Sigmoid colon (tissue), 7 donors: ENCODE measurements around the gene TUBGCP6. TPM values are rescaled to one million over a fixed set of nuclear protein-coding genes. Genes with fewer than 3 reads are reported as not detected.

ENCODE experiments used
- DNase-seq: peaks from one replicate; pipeline ENCODE4 v3.0.0-alpha.2; 2019
- H3K27ac ChIP-seq, 4 donors: fragments of 200-600 bp; sonication (generic); one replicate each; pipeline ENCODE4 v1.5.1; 2016 to 2019; ENCODE audit warnings: mild to moderate bottlenecking in 1 of 4
- H3K27me3 ChIP-seq, 3 donors: fragments of 200-600 bp; sonication (generic); one replicate each; pipeline ENCODE4 v1.5.1; 2019; ENCODE audit warnings: mild to moderate bottlenecking in 1 of 3
- H3K36me3 ChIP-seq, 4 donors: fragments of 200-600 bp; sonication (generic); one replicate each; pipeline ENCODE4 v1.5.1; 2016 to 2019
- H3K4me1 ChIP-seq, 4 donors: fragments of 200-600 bp; sonication (generic); one replicate each; pipeline ENCODE4 v1.5.1; 2017 to 2019
- H3K4me3 ChIP-seq, 4 donors: fragments of 200-600 bp; sonication (generic); one replicate each; pipeline ENCODE4 v1.5.1; 2017 to 2019; ENCODE audit warnings: mild to moderate bottlenecking in 2 of 4, moderate library complexity in 1 of 4
- H3K9me3 ChIP-seq, 4 donors: fragments of 200-600 bp in 3 of 4; sonication (generic) in 3 of 4; one replicate each; pipeline versions ENCODE4 v1.5.1 to v1.6.1; 2013 to 2019
- CTCF ChIP-seq, 4 experiments: fragments of 450-650 bp in 3 of 4; fragments of 200-600 bp in 1 of 4; IDR thresholded peaks; one replicate each; pipeline ENCODE4 v1.5.1; 2016 to 2019; ENCODE audit warnings: antibody characterized with exemption in 4 of 4, mild to moderate bottlenecking in 3 of 4, moderate library complexity in 2 of 4
- EP300 ChIP-seq, 4 donors: sonication (generic); formaldehyde crosslinking; IDR thresholded peaks; one replicate each; pipeline ENCODE4 v1.6.1; 2017; ENCODE audit warnings: antibody characterized with exemption in 4 of 4
- POLR2A ChIP-seq, 2 donors: fragments of 450-650 bp; IDR thresholded peaks; one replicate each; pipeline ENCODE4 v1.6.1; 2016; ENCODE audit warnings: antibody characterized with exemption in 2 of 2, mild to moderate bottlenecking in 2 of 2, moderate library complexity in 2 of 2
- POLR2AphosphoS5 ChIP-seq, 4 donors: sonication (generic); formaldehyde crosslinking; IDR thresholded peaks; one replicate each; pipeline ENCODE4 v1.6.1; 2017; ENCODE audit warnings: antibody characterized with exemption in 4 of 4
- WGBS, 2 donors: extraction: QIAGEN DNeasy Blood & Tissue Kit; methylation state at CpG; one replicate each; pipeline ENCODE4 v1.1.7; 2013; 5-methylcytosine and 5-hydroxymethylcytosine counted together
- intact Hi-C: fragments of 100-400 bp; cut with DNase I; formaldehyde crosslinking; loops from one replicate; pipeline ENCODE4 v1.15.1; 2023
- polyA plus RNA-seq, 3 donors: library from polyadenylated mRNA; stranded (reverse); fragments of 200-250 nt; gene quantifications; one replicate each; pipeline ENCODE4 v1.2.3, GENCODE V29; 2013
- total RNA-seq, 4 donors: library from RNA; depleted of rRNA; stranded (reverse); fragments of >200 nt; gene quantifications; one replicate each; pipeline ENCODE4 v1.1.0, GENCODE V29; 2016
- donor health status: healthy with polysubstance abuse.
- donor health status: Bipolar disorder and iron deficiency.
- donor health status: healthy.

The TUBGCP6 gene, protein sequence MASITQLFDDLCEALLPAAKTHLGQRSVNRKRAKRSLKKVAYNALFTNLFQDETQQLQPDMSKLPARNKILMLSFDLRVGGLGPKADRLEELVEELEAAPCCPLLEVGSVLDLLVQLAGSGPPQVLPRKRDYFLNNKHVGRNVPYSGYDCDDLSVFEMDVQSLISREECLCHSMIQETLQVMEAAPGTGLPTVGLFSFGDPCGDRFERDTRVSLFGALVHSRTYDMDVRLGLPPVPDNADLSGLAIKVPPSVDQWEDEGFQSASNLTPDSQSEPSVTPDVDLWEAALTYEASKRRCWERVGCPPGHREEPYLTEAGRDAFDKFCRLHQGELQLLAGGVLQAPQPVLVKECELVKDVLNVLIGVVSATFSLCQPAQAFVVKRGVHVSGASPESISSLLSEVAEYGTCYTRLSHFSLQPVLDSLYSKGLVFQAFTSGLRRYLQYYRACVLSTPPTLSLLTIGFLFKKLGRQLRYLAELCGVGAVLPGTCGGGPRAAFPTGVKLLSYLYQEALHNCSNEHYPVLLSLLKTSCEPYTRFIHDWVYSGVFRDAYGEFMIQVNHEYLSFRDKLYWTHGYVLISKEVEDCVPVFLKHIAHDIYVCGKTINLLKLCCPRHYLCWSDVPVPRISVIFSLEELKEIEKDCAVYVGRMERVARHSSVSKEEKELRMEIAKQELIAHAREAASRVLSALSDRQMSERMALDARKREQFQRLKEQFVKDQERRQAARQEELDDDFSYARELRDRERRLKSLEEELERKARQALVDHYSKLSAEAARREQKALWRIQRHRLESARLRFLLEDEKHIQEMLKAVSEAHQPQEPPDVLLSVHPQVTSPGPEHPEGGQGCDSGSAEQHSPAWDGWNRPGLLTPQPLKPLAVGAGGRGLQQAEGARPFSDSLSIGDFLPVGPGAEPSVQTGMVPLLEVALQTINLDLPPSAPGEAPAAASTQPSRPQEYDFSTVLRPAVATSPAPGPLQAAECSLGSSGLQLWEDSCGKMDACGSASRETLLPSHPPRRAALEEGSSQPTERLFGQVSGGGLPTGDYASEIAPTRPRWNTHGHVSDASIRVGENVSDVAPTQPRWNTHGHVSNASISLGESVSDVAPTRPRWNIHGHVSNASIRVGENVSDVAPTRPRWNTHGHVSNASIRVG (N-terminal part only)
- total RNA-seq = 10 to 100 TPM; 23.5 to 67.0 (median 28.2) TPM
- 10 to 100 TPM in 1 of 3 donors, 1 to 10 TPM in 2; 4.6 to 33.4 (median 4.8) TPM for polyA plus RNA-seq

- 0% methylated on average over 76 of the region's 76 CpGs for WGBS, 2 donors
- peak within 1 kb of the TSS; percentile 92 to 97 (median 96) for H3K27ac ChIP-seq
- H3K36me3 ChIP-seq = peaks cover 5 to 20% (median 8%) of the 10 kb centered on the region in 4 donors
- no peaks in the 10 kb centered on the region for H3K27me3 ChIP-seq
- TF ChIP-seq EP300 (IDR thresholded peaks at IDR 0.05) (peak in 1 of 4 donors; percentile 73), CTCF (IDR thresholded peaks at IDR 0.05) (peak in 3 of 4 experiments; percentile 18 to 29 (median 21)), POLR2A (IDR thresholded peaks at IDR 0.05) (peak; percentile 83 to 87), POLR2AphosphoS5 (IDR thresholded peaks at IDR 0.05) (peak; percentile 94 to 98 (median 96))
- H3K4me3 ChIP-seq = peak within 1 kb of the TSS; percentile 84 to 94 (median 89)
- DNase-seq = peak; percentile 98
- no peaks in the 10 kb centered on the region for H3K9me3 ChIP-seq
- intact Hi-C loops = loop anchor here (5.0 kb wide), 3 partner anchors 263 to 383 kb away; partner anchors contain the start of genes ARSA, LMF2, NCAPH2 and SCO2
- H3K4me1 ChIP-seq = peaks cover 3 to 67% (median 46%) of the 10 kb centered on the region in 4 donors
Observed at GRCh38 chr22:50244420-50245213, at the start of gene TUBGCP6. TUBGCP6 (minus strand) TSS chr22:50245023; CDS start chr22:50244459, 564 bp downstream.

- Histone ChIP-seq H3K4me3 (no peak overlapping the region), H3K36me3 (peaks cover 4 to 18% (median 13%) of the 10 kb centered on the region in 4 donors), H3K27ac (peak overlapping the region; percentile 80 to 86 (median 84)), H3K9me3 (no peaks in the 10 kb centered on the region), H3K4me1 (peaks cover 0 to 71% (median 60%) of the 10 kb centered on the region in 4 donors), H3K27me3 (no peaks in the 10 kb centered on the region)
- WGBS, 2 donors = 22 to 37% methylated on average over 5 of the region's 5 CpGs
- intact Hi-C loops = loop anchor here (5.0 kb wide), 1 partner anchor 33 kb away; the partner anchor contains the start of gene DENND6B
- TF ChIP-seq POLR2AphosphoS5 (IDR thresholded peaks at IDR 0.05) = no peak
- no peak for TF ChIP-seq POLR2A (IDR thresholded peaks at IDR 0.05)
- no peak for TF ChIP-seq EP300 (IDR thresholded peaks at IDR 0.05)
- no peak for TF ChIP-seq CTCF (IDR thresholded peaks at IDR 0.05)
- DNase-seq = no peak
Observed at GRCh38 chr22:50294319-50294656, 49.5 kb upstream of the TUBGCP6 start.

- H3K36me3 ChIP-seq = peaks cover 10 to 24% (median 19%) of the 10 kb centered on the region in 4 donors
- intact Hi-C loops = loop anchor here (5.0 kb wide), 1 partner anchor 34 kb away; the partner anchor contains the start of gene DENND6B
- DNase-seq = no peak
- peak overlapping the region; percentile 80 to 86 (median 84) for H3K27ac ChIP-seq
- no peaks in the 10 kb centered on the region for H3K27me3 ChIP-seq
- no peaks in the 10 kb centered on the region for H3K9me3 ChIP-seq
- peak overlapping the region in 3 of 4 donors; percentile 25 to 38 (median 26) for H3K4me3 ChIP-seq
- peaks cover 0 to 65% (median 54%) of the 10 kb centered on the region in 4 donors for H3K4me1 ChIP-seq
- TF ChIP-seq POLR2A (IDR thresholded peaks at IDR 0.05) (no peak), POLR2AphosphoS5 (IDR thresholded peaks at IDR 0.05) (peak in 2 of 4 donors; percentile 6 to 32)
- WGBS, 2 donors = 4 to 13% methylated on average over 42 of the region's 42 CpGs
Observed at GRCh38 chr22:50293441-50294318, 48.9 kb upstream of the TUBGCP6 start.
